Measurements from ENCODE around the gene SLC2A11.

- TF ChIP-seq, protein P1, sequence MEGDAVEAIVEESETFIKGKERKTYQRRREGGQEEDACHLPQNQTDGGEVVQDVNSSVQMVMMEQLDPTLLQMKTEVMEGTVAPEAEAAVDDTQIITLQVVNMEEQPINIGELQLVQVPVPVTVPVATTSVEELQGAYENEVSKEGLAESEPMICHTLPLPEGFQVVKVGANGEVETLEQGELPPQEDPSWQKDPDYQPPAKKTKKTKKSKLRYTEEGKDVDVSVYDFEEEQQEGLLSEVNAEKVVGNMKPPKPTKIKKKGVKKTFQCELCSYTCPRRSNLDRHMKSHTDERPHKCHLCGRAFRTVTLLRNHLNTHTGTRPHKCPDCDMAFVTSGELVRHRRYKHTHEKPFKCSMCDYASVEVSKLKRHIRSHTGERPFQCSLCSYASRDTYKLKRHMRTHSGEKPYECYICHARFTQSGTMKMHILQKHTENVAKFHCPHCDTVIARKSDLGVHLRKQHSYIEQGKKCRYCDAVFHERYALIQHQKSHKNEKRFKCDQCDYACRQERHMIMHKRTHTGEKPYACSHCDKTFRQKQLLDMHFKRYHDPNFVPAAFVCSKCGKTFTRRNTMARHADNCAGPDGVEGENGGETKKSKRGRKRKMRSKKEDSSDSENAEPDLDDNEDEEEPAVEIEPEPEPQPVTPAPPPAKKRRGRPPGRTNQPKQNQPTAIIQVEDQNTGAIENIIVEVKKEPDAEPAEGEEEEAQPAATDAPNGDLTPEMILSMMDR (conservative IDR thresholded peaks at IDR 0.05): no peak
- TF ChIP-seq EZH2 (IDR thresholded peaks at IDR 0.05; ENCODE audit: low read depth): no peak
Observed at GRCh38 chr22:23913661-23914353, 56.1 kb downstream of the SLC2A11 start.
